PFSK-1 (cell line): Measurements from ENCODE around the gene FOXL2NB.

Source experiments
- FOXP2 ChIP-seq: optimal IDR thresholded peaks from 2 replicates; pipeline ENCODE3; 2011; ENCODE audit warnings: borderline replicate concordance, control low read depth, inconsistent platforms; ENCODE audit not compliant: insufficient read depth; ENCODE audit errors: extremely low read length, extremely low read depth
- POLR2AphosphoS5 ChIP-seq: IDR thresholded peaks from 2 replicates; pipeline ENCODE4 v1.6.1; 2012; ENCODE audit warnings: low read depth, mild to moderate bottlenecking, control low read depth, low read length, moderate library complexity
- SIN3A ChIP-seq: IDR thresholded peaks from 2 replicates; pipeline ENCODE4 v1.6.1; 2012; ENCODE audit warnings: mild to moderate bottlenecking, low read length, moderate library complexity, borderline replicate concordance; ENCODE audit not compliant: insufficient read depth
- TF ChIP-seq, protein P1 (sequence below), 2 experiments: IDR thresholded peaks; 2 replicates each; pipeline versions ENCODE4 v1.6.1 to v1.8.0; 2011 to 2012; ENCODE audit warnings: low read depth in 2 of 2, low read length in 2 of 2, control low read depth in 1 of 2, inconsistent platforms in 1 of 2, mild to moderate bottlenecking in 1 of 2, moderate library complexity in 1 of 2; ENCODE audit not compliant: insufficient read depth in 1 of 2

DNA sequence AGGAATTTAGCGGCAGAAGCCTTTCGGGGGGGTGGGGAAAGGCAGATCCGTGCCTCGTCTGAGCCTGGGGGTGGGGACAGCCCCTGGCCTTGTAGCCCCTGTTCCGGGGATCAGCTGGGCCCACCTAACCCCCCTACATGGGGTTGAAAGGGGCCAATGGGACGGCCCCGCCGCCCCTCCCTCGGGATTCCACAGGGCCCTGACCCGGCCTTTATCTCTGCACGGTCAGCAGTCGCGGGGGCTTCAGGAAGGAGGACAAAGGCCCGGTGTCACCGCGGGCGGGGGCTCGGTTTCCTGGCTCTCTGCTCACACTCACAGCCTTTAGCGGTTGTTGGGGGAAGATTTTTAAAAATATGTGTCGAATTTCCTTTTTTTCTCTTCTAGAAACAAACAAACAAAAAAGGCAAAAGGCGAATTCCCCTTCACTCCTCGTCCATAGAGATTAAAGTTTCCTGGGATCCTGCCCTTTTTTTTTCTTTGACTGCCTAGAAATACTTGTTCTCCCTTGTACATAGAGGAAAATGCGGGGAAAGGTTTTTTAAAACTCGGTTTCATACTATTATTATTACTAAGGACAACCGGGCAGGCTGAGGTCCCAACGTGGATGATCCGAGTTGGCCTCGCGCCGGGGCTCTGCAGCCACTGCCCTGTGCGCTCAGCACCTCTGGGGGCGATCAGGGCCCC is 8.0 kb upstream of the FOXL2NB start:
- no peak for TF ChIP-seq SIN3A
- no peak for TF ChIP-seq POLR2AphosphoS5
- no peak for TF ChIP-seq FOXP2
- TF ChIP-seq, protein P1, sequence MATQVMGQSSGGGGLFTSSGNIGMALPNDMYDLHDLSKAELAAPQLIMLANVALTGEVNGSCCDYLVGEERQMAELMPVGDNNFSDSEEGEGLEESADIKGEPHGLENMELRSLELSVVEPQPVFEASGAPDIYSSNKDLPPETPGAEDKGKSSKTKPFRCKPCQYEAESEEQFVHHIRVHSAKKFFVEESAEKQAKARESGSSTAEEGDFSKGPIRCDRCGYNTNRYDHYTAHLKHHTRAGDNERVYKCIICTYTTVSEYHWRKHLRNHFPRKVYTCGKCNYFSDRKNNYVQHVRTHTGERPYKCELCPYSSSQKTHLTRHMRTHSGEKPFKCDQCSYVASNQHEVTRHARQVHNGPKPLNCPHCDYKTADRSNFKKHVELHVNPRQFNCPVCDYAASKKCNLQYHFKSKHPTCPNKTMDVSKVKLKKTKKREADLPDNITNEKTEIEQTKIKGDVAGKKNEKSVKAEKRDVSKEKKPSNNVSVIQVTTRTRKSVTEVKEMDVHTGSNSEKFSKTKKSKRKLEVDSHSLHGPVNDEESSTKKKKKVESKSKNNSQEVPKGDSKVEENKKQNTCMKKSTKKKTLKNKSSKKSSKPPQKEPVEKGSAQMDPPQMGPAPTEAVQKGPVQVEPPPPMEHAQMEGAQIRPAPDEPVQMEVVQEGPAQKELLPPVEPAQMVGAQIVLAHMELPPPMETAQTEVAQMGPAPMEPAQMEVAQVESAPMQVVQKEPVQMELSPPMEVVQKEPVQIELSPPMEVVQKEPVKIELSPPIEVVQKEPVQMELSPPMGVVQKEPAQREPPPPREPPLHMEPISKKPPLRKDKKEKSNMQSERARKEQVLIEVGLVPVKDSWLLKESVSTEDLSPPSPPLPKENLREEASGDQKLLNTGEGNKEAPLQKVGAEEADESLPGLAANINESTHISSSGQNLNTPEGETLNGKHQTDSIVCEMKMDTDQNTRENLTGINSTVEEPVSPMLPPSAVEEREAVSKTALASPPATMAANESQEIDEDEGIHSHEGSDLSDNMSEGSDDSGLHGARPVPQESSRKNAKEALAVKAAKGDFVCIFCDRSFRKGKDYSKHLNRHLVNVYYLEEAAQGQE (IDR thresholded peaks at IDR 0.05; ENCODE audit: insufficient read depth in 1 of 2, low read depth in 2 of 2, low read length in 2 of 2): no peak
